ENCODE results near the gene CPSF3.

The CPSF3 gene

GRCh38 chr2:9443526-9443925, 20.1 kb downstream of the CPSF3 start:
- H2AFZ ChIP-seq (ENCODE audit: low read depth, low read length): no peak overlapping the region
- TF ChIP-seq CTCF (IDR thresholded peaks at IDR 0.05; ENCODE audit: borderline replicate concordance, extremely low read depth, low read length, poor library complexity, severe bottlenecking): no peak
- H3K9ac ChIP-seq (ENCODE audit: low read depth, low read length): no peak overlapping the region
- no peaks in the 10 kb centered on the region for H3K27me3 ChIP-seq (ENCODE audit: insufficient read depth, low read length, poor library complexity)
- H4K20me1 ChIP-seq (ENCODE audit: insufficient read depth, low read length): no peaks in the 10 kb centered on the region
- no peaks in the 10 kb centered on the region for H3K9me3 ChIP-seq (ENCODE audit: insufficient read depth, low read length, severe bottlenecking)
- no peaks in the 10 kb centered on the region for H3K79me2 ChIP-seq (ENCODE audit: insufficient read depth, low read length)
- no peak for ATAC-seq (ENCODE audit: insufficient read depth, low read depth)
- H3K27ac ChIP-seq (ENCODE audit: low read length): no peak overlapping the region
- DNase-seq: no peak
- H3K4me2 ChIP-seq (ENCODE audit: insufficient read depth, low read length): no peak overlapping the region
- H3K4me3 ChIP-seq (ENCODE audit: low read depth in 1 of 2, low read length in 2 of 2): no peak overlapping the region
- H3K36me3 ChIP-seq (ENCODE audit: insufficient read depth, low read length): peaks cover 82% of the 10 kb centered on the region
- H3K4me1 ChIP-seq (ENCODE audit: insufficient read depth, low read length): no peaks in the 10 kb centered on the region

- Histone ChIP-seq H3K9ac (ENCODE audit: low read depth, low read length) (no peak overlapping the region), H3K4me2 (ENCODE audit: insufficient read depth, low read length) (no peak overlapping the region), H3K36me3 (ENCODE audit: insufficient read depth, low read length) (peaks cover 81% of the 10 kb centered on the region), H3K4me1 (ENCODE audit: insufficient read depth, low read length) (no peaks in the 10 kb centered on the region), H3K9me3 (ENCODE audit: insufficient read depth, low read length, severe bottlenecking) (no peaks in the 10 kb centered on the region), H2AFZ (ENCODE audit: low read depth, low read length) (no peak overlapping the region), H3K27me3 (ENCODE audit: insufficient read depth, low read length, poor library complexity) (no peaks in the 10 kb centered on the region), H3K27ac (ENCODE audit: low read length) (no peak overlapping the region), H3K4me3 (ENCODE audit: low read depth in 1 of 2, low read length in 2 of 2) (no peak overlapping the region), H4K20me1 (ENCODE audit: insufficient read depth, low read length) (no peaks in the 10 kb centered on the region), H3K79me2 (ENCODE audit: insufficient read depth, low read length) (no peaks in the 10 kb centered on the region)
- no peak for DNase-seq
- no peak for ATAC-seq (ENCODE audit: insufficient read depth, low read depth)
- TF ChIP-seq CTCF (IDR thresholded peaks at IDR 0.05; ENCODE audit: borderline replicate concordance, extremely low read depth, low read length, poor library complexity, severe bottlenecking) (no peak), EZH2 (IDR thresholded peaks at IDR 0.05; ENCODE audit: borderline replicate concordance, low read depth, low read length, severe bottlenecking) (no peak)
Observed at GRCh38 chr2:9445089-9445488, 21.6 kb downstream of the CPSF3 start.

GRCh38 chr2:9451231-9451630, 27.8 kb downstream of the CPSF3 start:
- no peak overlapping the region for H3K4me2 ChIP-seq (ENCODE audit: insufficient read depth, low read length)
- H3K36me3 ChIP-seq (ENCODE audit: insufficient read depth, low read length): peaks cover 78% of the 10 kb centered on the region

More at GRCh38 chr2:9451231-9451630, 27.8 kb downstream of the CPSF3 start:
- H3K9ac ChIP-seq (ENCODE audit: low read depth, low read length): no peak overlapping the region
- no peaks in the 10 kb centered on the region for H4K20me1 ChIP-seq (ENCODE audit: insufficient read depth, low read length)
- no peak for TF ChIP-seq CTCF (IDR thresholded peaks at IDR 0.05; ENCODE audit: borderline replicate concordance, extremely low read depth, low read length, poor library complexity, severe bottlenecking)
- TF ChIP-seq EZH2 (IDR thresholded peaks at IDR 0.05; ENCODE audit: borderline replicate concordance, low read depth, low read length, severe bottlenecking): no peak
- no peaks in the 10 kb centered on the region for H3K4me1 ChIP-seq (ENCODE audit: insufficient read depth, low read length)
- ATAC-seq (ENCODE audit: insufficient read depth, low read depth): no peak
- no peak overlapping the region for H3K27ac ChIP-seq (ENCODE audit: low read length)
- no peak overlapping the region for H2AFZ ChIP-seq (ENCODE audit: low read depth, low read length)
- no peaks in the 10 kb centered on the region for H3K9me3 ChIP-seq (ENCODE audit: insufficient read depth, low read length, severe bottlenecking)
- no peaks in the 10 kb centered on the region for H3K79me2 ChIP-seq (ENCODE audit: insufficient read depth, low read length)
- no peaks in the 10 kb centered on the region for H3K27me3 ChIP-seq (ENCODE audit: insufficient read depth, low read length, poor library complexity)
- no peak for DNase-seq
- no peak overlapping the region for H3K4me3 ChIP-seq (ENCODE audit: low read depth in 1 of 2, low read length in 2 of 2)
